Osteocyte (in vitro differentiated cells): ENCODE measurements around the gene USP3. TPM values are rescaled to one million over a fixed set of nuclear protein-coding genes. Genes with fewer than 3 reads are reported as not detected.

Experiments used
- DNase-seq: peaks from one replicate; pipeline ENCODE4 v3.0.0; 2021; ENCODE audit warnings: mixed read lengths; ENCODE audit not compliant: unreplicated experiment; ENCODE audit errors: extremely low spot score
- H3K27ac Mint-ChIP-seq: one replicate; pipeline ENCODE4 v1.8.0; 2021; ENCODE audit warnings: mild to moderate bottlenecking, mixed read lengths; ENCODE audit not compliant: unreplicated experiment
- H3K27me3 Mint-ChIP-seq: one replicate; pipeline ENCODE4 v1.8.0; 2021; ENCODE audit warnings: mixed read lengths; ENCODE audit not compliant: unreplicated experiment
- H3K36me3 Mint-ChIP-seq: one replicate; pipeline ENCODE4 v1.8.0; 2021; ENCODE audit warnings: mixed read lengths; ENCODE audit not compliant: unreplicated experiment
- H3K4me1 Mint-ChIP-seq: one replicate; pipeline ENCODE4 v1.8.0; 2021; ENCODE audit warnings: mixed read lengths; ENCODE audit not compliant: unreplicated experiment
- H3K4me3 Mint-ChIP-seq: one replicate; pipeline ENCODE4 v1.8.0; 2021; ENCODE audit warnings: mild to moderate bottlenecking, moderate library complexity, mixed read lengths; ENCODE audit not compliant: unreplicated experiment
- H3K9me3 Mint-ChIP-seq: one replicate; pipeline ENCODE4 v1.8.0; 2021; ENCODE audit warnings: mixed read lengths; ENCODE audit not compliant: unreplicated experiment
- CTCF ChIP-seq: fragments of 200-600 bp; sonication (generic); IDR thresholded peaks from 2 replicates; pipeline ENCODE4 v1.5.0; 2021; ENCODE audit warnings: antibody characterized with exemption, mild to moderate bottlenecking, moderate library complexity
- total RNA-seq: library from RNA; stranded (reverse); gene quantifications from 2 replicates; pipeline ENCODE4 v1.2.1, GENCODE V29; 2021

The USP3 gene
- total RNA-seq, 1 donor from 2014 or later: 41.2 TPM

- H3K27me3 Mint-ChIP-seq: peaks cover 24% of the 10 kb centered on the region
- no peaks in the 10 kb centered on the region for H3K36me3 Mint-ChIP-seq
- DNase-seq: peak; percentile 2
- H3K27ac Mint-ChIP-seq: peak overlapping the region; percentile 59
- no peak for TF ChIP-seq CTCF
- no peaks in the 10 kb centered on the region for H3K9me3 Mint-ChIP-seq
- peaks cover 7% of the 10 kb centered on the region for H3K4me1 Mint-ChIP-seq
- no peak overlapping the region for H3K4me3 Mint-ChIP-seq
Measured at GRCh38 chr15:63492541-63493077, 11.8 kb upstream of the USP3 start.

- peaks cover 24% of the 10 kb centered on the region for H3K27me3 Mint-ChIP-seq
- H3K9me3 Mint-ChIP-seq: no peaks in the 10 kb centered on the region
- no peak for TF ChIP-seq CTCF
- no peak overlapping the region for H3K4me3 Mint-ChIP-seq
- no peaks in the 10 kb centered on the region for H3K36me3 Mint-ChIP-seq
- no peak for DNase-seq
- H3K27ac Mint-ChIP-seq: peak overlapping the region; percentile 2
- peaks cover 7% of the 10 kb centered on the region for H3K4me1 Mint-ChIP-seq
Measured at GRCh38 chr15:63493436-63493835, 11.0 kb upstream of the USP3 start.

- Mint-ChIP-seq H3K36me3 (no peaks in the 10 kb centered on the region), H3K4me1 (peaks cover 7% of the 10 kb centered on the region), H3K27me3 (peaks cover 24% of the 10 kb centered on the region), H3K27ac (no peak overlapping the region), H3K4me3 (no peak overlapping the region), H3K9me3 (no peaks in the 10 kb centered on the region)
- no peak for TF ChIP-seq CTCF
- peak; percentile 19 for DNase-seq
Measured at GRCh38 chr15:63494408-63494807, 10.0 kb upstream of the USP3 start.

GRCh38 chr15:63495343-63495742, 9.1 kb upstream of the USP3 start:
- DNase-seq: no peak
- no peak for TF ChIP-seq CTCF
- no peaks in the 10 kb centered on the region for H3K36me3 Mint-ChIP-seq

GRCh38 chr15:63495780-63496488, 8.5 kb upstream of the USP3 start:
- no peaks in the 10 kb centered on the region for H3K36me3 Mint-ChIP-seq
- H3K27me3 Mint-ChIP-seq: peaks cover 24% of the 10 kb centered on the region
- H3K27ac Mint-ChIP-seq: no peak overlapping the region
- peaks cover 15% of the 10 kb centered on the region for H3K4me1 Mint-ChIP-seq
- no peaks in the 10 kb centered on the region for H3K9me3 Mint-ChIP-seq
- TF ChIP-seq CTCF: no peak
- no peak overlapping the region for H3K4me3 Mint-ChIP-seq
- DNase-seq: peak; percentile 25

More at GRCh38 chr15:63495343-63495742, 9.1 kb upstream of the USP3 start:
- H3K9me3 Mint-ChIP-seq: no peaks in the 10 kb centered on the region
- no peak overlapping the region for H3K27ac Mint-ChIP-seq
- no peak overlapping the region for H3K4me3 Mint-ChIP-seq
- peaks cover 24% of the 10 kb centered on the region for H3K27me3 Mint-ChIP-seq
- peaks cover 10% of the 10 kb centered on the region for H3K4me1 Mint-ChIP-seq
